K562 (cell line): ENCODE measurements around the gene TAF5. TPM values are rescaled to one million over a fixed set of nuclear protein-coding genes. Genes with fewer than 3 reads are reported as not detected.

Experiments
- ATAC-seq: fragments of 200-7000 bp; cut with Tn5 transposase; 3 replicates; pipeline ENCODE4 v1.9.1; 2020; ENCODE audit warnings: moderate library complexity
- BruUV-seq: library from RNA; stranded (reverse); fragments of 400-500 nt; replicated peaks from 2 replicates; lab custom pipeline; 2021; lab: Mats Ljungman, UMichigan
- CTCF ChIA-PET: fragments of 300-600 bp; formaldehyde crosslinking; extraction: SDS; loops from one replicate; lab custom pipeline; 2021; ENCODE audit warnings: low intra/inter-chr PET ratio; lab: Yijun Ruan, JAX
- POLR2A ChIA-PET: fragments of 300-600, 350-650 bp; sonication (Branson Sonifier 250); formaldehyde crosslinking; extraction: SDS; loops from one replicate; lab custom pipeline; 2021; ENCODE audit warnings: antibody characterized with exemption, inconsistent platforms; lab: Yijun Ruan, JAX
- DNase-seq, 4 experiments: peaks; one replicate each; pipeline versions ENCODE4 v3.0.0 to v3.0.0-alpha.2; 2011 to 2018; ENCODE audit warnings: low spot score in 3 of 4, mixed read lengths in 3 of 4; ENCODE audit errors: extremely low read depth in 1 of 4
- FAIRE-seq: peaks from 2 replicates; lab custom pipeline; 2011; peaks lifted over from hg19 to GRCh38; lab: Jason Lieb, UNC
- H2AFZ ChIP-seq: 2 replicates; pipeline ENCODE4 v1.6.0; 2011; ENCODE audit warnings: low read depth, low read length, control low read depth, inconsistent platforms
- H3K27ac ChIP-seq: fragments of 200-600 bp; 3 replicates; pipeline ENCODE4 v1.8.0; 2011; ENCODE audit warnings: low read depth, mild to moderate bottlenecking, control low read depth, inconsistent platforms, low read length, moderate library complexity, mixed read lengths; ENCODE audit errors: extremely low read depth
- H3K27me3 ChIP-seq, 2 experiments: fragments of 300-600 bp in 1 of 2; 2 replicates in 1 of 2; 3 replicates in 1 of 2; pipeline versions ENCODE4 v1.6.0 to v1.8.0; 2011; ENCODE audit warnings: inconsistent platforms in 2 of 2, low read length in 2 of 2, mild to moderate bottlenecking in 1 of 2, mixed read lengths in 1 of 2, moderate library complexity in 1 of 2; ENCODE audit not compliant: control insufficient read depth in 2 of 2, insufficient read depth in 2 of 2
- H3K36me3 ChIP-seq: fragments of 300-600 bp; 3 replicates; pipeline ENCODE4 v1.8.0; 2011; ENCODE audit warnings: mild to moderate bottlenecking, low read length, inconsistent platforms; ENCODE audit not compliant: control insufficient read depth, insufficient read depth
- H3K4me1 ChIP-seq, 2 experiments: fragments of 200-600 bp in 1 of 2; replicated peaks in 1 of 2; 2 replicates in 1 of 2; 3 replicates in 1 of 2; pipeline versions ENCODE4 v1.5.1 to v1.8.0; 2011; ENCODE audit warnings: inconsistent platforms in 2 of 2, low read length in 2 of 2, mild to moderate bottlenecking in 1 of 2, mixed read lengths in 1 of 2, moderate library complexity in 1 of 2; ENCODE audit not compliant: control insufficient read depth in 2 of 2, insufficient read depth in 2 of 2
- H3K4me2 ChIP-seq: 2 replicates; pipeline ENCODE4 v1.6.1; 2011; ENCODE audit warnings: low read length, control low read depth, inconsistent platforms, mixed read lengths; ENCODE audit not compliant: insufficient read depth
- H3K4me3 ChIP-seq: fragments of 200-600 bp; sonication (generic), shearing (Covaris generic); 2 replicates; pipeline ENCODE4 v1.5.1; 2016; ENCODE audit warnings: control low read depth, inconsistent platforms
- H3K79me2 ChIP-seq: fragments of 200-600 bp; 3 replicates; pipeline ENCODE4 v1.8.0; 2011; ENCODE audit warnings: low read length, inconsistent platforms; ENCODE audit not compliant: control insufficient read depth, insufficient read depth
- H3K9ac ChIP-seq, 2 experiments: 2 replicates each; pipeline versions ENCODE4 v1.6.0 to v1.6.1; 2011; ENCODE audit warnings: low read depth in 2 of 2, low read length in 2 of 2, control low read depth in 1 of 2, inconsistent platforms in 1 of 2, mild to moderate bottlenecking in 1 of 2, mixed read lengths in 1 of 2; ENCODE audit not compliant: insufficient read depth in 1 of 2
- H3K9me1 ChIP-seq: one replicate; pipeline ENCODE4 v1.6.0; 2011; ENCODE audit warnings: inconsistent platforms, mild to moderate bottlenecking, low read length, moderate library complexity; ENCODE audit not compliant: control insufficient read depth, insufficient read depth
- H3K9me3 ChIP-seq: replicated peaks from 2 replicates; pipeline ENCODE4 v1.5.1; 2011; ENCODE audit warnings: low read depth, low read length, inconsistent platforms; ENCODE audit not compliant: control insufficient read depth, insufficient read depth
- H4K20me1 ChIP-seq: replicated peaks from 2 replicates; pipeline ENCODE4 v1.6.1; 2011; ENCODE audit warnings: low read length, inconsistent platforms, mixed read lengths; ENCODE audit not compliant: control insufficient read depth, insufficient read depth
- CC2D1A ChIP-seq: fragments of 450-650 bp; IDR thresholded peaks from 2 replicates; pipeline ENCODE4 v1.6.1; 2017; ENCODE audit warnings: mild to moderate bottlenecking
- CEBPB ChIP-seq: fragments of 450-650 bp; IDR thresholded peaks from 2 replicates; pipeline ENCODE4 v1.6.1; 2016; ENCODE audit warnings: missing genetic modification characterization, missing compliant biosample characterization
- E2F3 ChIP-seq: fragments of 250-450 bp; sonication (Bioruptor Pico); IDR thresholded peaks from 2 replicates; pipeline ENCODE4 v1.4.0; 2020; ENCODE audit warnings: mild to moderate bottlenecking
- ETS2 ChIP-seq: IDR thresholded peaks from 2 replicates; pipeline ENCODE4 v1.6.1; 2016; ENCODE audit warnings: borderline replicate concordance, missing genetic modification characterization, mild to moderate bottlenecking, moderate library complexity, missing compliant biosample characterization; ENCODE audit not compliant: poor library complexity, severe bottlenecking
- HMGN3 ChIP-seq: IDR thresholded peaks from 2 replicates; pipeline ENCODE4 v1.6.1; 2011; ENCODE audit warnings: borderline replicate concordance, low read depth, mild to moderate bottlenecking, mixed read lengths, low read length; ENCODE audit not compliant: insufficient read length; ENCODE audit errors: extremely low read depth
- L3MBTL2 ChIP-seq: fragments of 450-650 bp; IDR thresholded peaks from 2 replicates; pipeline ENCODE4 v1.6.1; 2016; ENCODE audit warnings: mild to moderate bottlenecking, moderate library complexity
- PHF21A ChIP-seq: fragments of 450-650 bp; IDR thresholded peaks from 2 replicates; pipeline ENCODE4 v1.6.1; 2017; ENCODE audit warnings: low read depth, borderline replicate concordance
- SMAD2 ChIP-seq: fragments of 150-350 bp; IDR thresholded peaks from 2 replicates; pipeline ENCODE4 v1.6.1; 2014; ENCODE audit warnings: low read depth, mild to moderate bottlenecking, low read length
- SMARCC2 ChIP-seq: fragments of 450-650 bp; IDR thresholded peaks from 2 replicates; pipeline ENCODE4 v1.6.1; 2017; ENCODE audit warnings: antibody characterized with exemption, moderate library complexity, mild to moderate bottlenecking, low read depth
- SUPT5H ChIP-seq: fragments of 450-650 bp; IDR thresholded peaks from 2 replicates; pipeline ENCODE4 v1.6.1; 2016
- ZFP36 ChIP-seq: fragments of 150-350 bp; IDR thresholded peaks from 2 replicates; pipeline ENCODE4 v1.6.1; 2018; ENCODE audit warnings: low read length, low read depth; ENCODE audit not compliant: partially characterized antibody
- ZNF3 ChIP-seq: fragments of 250-450 bp; sonication (Bioruptor Pico); IDR thresholded peaks from 2 replicates; pipeline ENCODE4 v1.5.0; 2021; ENCODE audit warnings: mild to moderate bottlenecking, moderate library complexity
- WGBS: fragments of 100-300 bp; shearing (Covaris generic); methylation state at CpG from one replicate; pipeline ENCODE4 v1.1.6; 2016; ENCODE audit warnings: low coverage, mixed read lengths; ENCODE audit not compliant: insufficient coverage; ENCODE audit errors: missing lambda C conversion rate; 5-methylcytosine and 5-hydroxymethylcytosine counted together
- in situ Hi-C: fragments of 300-500 bp; cut with MboI; formaldehyde crosslinking; loops from 4 replicates; pipeline ENCODE4 v1.15.0; 2018; ENCODE audit warnings: inconsistent platforms, mixed read lengths
- intact Hi-C: fragments of 100-400 bp; cut with micrococcal nuclease; formaldehyde crosslinking; loops from 2 replicates; pipeline ENCODE4 v1.14.2; 2022
- polyA plus RNA-seq, 8 experiments: library from polyadenylated mRNA; depleted of rRNA in 4 of 8; stranded (reverse) in 5 of 8; unstranded in 3 of 8; fragments of >200 nt; fragmentation: Nextera tagmentation in 2 of 8; fragmentation: Illumina TruSeq in 1 of 8; extraction: Ambion mirVana in 2 of 8; extraction: Trizol in 1 of 8; gene quantifications; 2 replicates each; pipeline versions ENCODE4 v1.2.1 to v1.2.3, GENCODE V29; 2011 to 2014; ENCODE audit warnings: inconsistent platforms in 1 of 8, missing spikeins in 1 of 8
- total RNA-seq, 7 experiments: library from RNA; depleted of rRNA in 6 of 7; stranded (reverse); fragments of >200 nt in 6 of 7; fragmentation: Illumina TruSeq in 2 of 7; extraction: Trizol in 2 of 7; gene quantifications; 2 replicates each; pipeline versions ENCODE4 v1.2.1 to v1.2.3, GENCODE V29; 2011 to 2021; ENCODE audit warnings: low replicate concordance in 1 of 7
- TF ChIP-seq, protein P1 (sequence below): sonication (generic); formaldehyde crosslinking; IDR thresholded peaks from 2 replicates; pipeline ENCODE4 v1.4.0; 2020; ENCODE audit warnings: mild to moderate bottlenecking, missing genetic modification reagents
- TF ChIP-seq, protein P2 (sequence below): fragments of 250-450 bp; sonication (Bioruptor Pico); IDR thresholded peaks from 2 replicates; pipeline ENCODE4 v1.8.0; 2021; ENCODE audit warnings: mild to moderate bottlenecking, moderate library complexity

The TAF5 gene
- total and polyA plus RNA-seq, 9 of the 15 experiments (the other 6 are each of a cell fraction or from before 2014, with no cell fraction given): 4.2 to 11.9 (median 9.3) TPM

DNA sequence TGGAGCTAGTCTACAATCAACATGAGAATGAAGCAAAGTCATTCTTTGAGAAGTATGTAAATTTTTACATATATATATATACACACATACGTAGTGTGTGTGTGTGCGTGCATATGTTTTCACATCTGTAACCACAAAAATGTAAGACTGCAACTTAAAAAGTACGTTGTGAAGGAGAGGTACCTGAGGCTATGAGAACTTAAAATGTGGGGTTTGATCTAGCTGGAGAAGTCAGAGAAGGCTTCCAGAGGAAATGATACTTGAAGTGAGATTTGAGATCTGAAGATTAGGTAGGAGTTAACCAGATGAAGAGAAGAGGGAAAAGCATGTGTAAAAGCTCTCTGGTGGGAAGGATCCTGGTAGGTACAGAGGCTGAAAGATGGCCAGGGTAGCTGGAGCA, 5.8 kb downstream of the TAF5 start (continued):
- TF ChIP-seq, protein P1, sequence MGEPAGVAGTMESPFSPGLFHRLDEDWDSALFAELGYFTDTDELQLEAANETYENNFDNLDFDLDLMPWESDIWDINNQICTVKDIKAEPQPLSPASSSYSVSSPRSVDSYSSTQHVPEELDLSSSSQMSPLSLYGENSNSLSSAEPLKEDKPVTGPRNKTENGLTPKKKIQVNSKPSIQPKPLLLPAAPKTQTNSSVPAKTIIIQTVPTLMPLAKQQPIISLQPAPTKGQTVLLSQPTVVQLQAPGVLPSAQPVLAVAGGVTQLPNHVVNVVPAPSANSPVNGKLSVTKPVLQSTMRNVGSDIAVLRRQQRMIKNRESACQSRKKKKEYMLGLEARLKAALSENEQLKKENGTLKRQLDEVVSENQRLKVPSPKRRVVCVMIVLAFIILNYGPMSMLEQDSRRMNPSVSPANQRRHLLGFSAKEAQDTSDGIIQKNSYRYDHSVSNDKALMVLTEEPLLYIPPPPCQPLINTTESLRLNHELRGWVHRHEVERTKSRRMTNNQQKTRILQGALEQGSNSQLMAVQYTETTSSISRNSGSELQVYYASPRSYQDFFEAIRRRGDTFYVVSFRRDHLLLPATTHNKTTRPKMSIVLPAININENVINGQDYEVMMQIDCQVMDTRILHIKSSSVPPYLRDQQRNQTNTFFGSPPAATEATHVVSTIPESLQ (CRISPR knock-in tag): no peak
- TF ChIP-seq SUPT5H: no peak

DNA sequence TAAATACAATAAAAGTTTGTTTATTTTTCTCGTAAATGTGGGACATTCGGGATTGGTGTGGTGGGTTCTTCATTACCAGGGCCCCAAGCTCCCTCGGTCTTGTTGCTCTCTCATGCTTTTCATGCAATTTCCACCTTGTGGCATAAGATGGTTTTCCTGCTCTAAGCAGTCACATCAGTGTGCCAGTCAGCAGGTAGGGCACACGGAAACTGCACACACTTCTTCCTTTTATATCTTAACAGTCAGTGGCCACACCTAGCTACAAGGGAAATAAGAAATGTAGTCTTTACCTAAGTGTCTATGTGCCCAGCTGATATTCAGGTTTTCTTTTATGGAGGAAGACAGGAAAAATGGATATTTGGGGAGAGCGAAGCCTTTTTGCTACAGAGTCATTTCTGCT, 6.5 kb downstream of the TAF5 start:
- no peak for FAIRE-seq
- no peaks in the 10 kb centered on the region for H3K27me3 ChIP-seq
- TF ChIP-seq SMAD2 (no peak), ZNF3 (no peak), L3MBTL2 (no peak), ZFP36 (no peak), CEBPB (tag) (no peak), SMARCC2 (no peak), E2F3 (no peak), PHF21A (no peak), ETS2 (no peak), HMGN3 (no peak), CC2D1A (no peak)
- TF ChIP-seq, protein P2, sequence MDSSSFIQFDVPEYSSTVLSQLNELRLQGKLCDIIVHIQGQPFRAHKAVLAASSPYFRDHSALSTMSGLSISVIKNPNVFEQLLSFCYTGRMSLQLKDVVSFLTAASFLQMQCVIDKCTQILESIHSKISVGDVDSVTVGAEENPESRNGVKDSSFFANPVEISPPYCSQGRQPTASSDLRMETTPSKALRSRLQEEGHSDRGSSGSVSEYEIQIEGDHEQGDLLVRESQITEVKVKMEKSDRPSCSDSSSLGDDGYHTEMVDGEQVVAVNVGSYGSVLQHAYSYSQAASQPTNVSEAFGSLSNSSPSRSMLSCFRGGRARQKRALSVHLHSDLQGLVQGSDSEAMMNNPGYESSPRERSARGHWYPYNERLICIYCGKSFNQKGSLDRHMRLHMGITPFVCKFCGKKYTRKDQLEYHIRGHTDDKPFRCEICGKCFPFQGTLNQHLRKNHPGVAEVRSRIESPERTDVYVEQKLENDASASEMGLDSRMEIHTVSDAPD (CRISPR knock-in tag): no peak
- no peaks in the 10 kb centered on the region for H3K9me1 ChIP-seq
- WGBS: 94% methylated on average over 4 of the region's 5 CpGs
- H3K36me3 ChIP-seq: peaks cover 48% of the 10 kb centered on the region; the same call in 2 of the 3 replicates
- ChIA-PET CTCF (no interaction called here), POLR2A (no interaction called here)
- no peak overlapping the region for H3K4me2 ChIP-seq
- H3K9ac ChIP-seq: no peak overlapping the region
- H4K20me1 ChIP-seq: no peaks in the 10 kb centered on the region
- no peak for DNase-seq
- H3K4me3 ChIP-seq: no peak overlapping the region
- H3K4me1 ChIP-seq: no peaks in the 10 kb centered on the region; a peak in 1 of 5 replicates
- H3K79me2 ChIP-seq: peaks cover 18% of the 10 kb centered on the region
- intact Hi-C loops (no loop called here), in situ Hi-C loops (no loop called here)
- BruUV-seq: no TSS peak
- H2AFZ ChIP-seq: no peak overlapping the region
- H3K9me3 ChIP-seq: no peaks in the 10 kb centered on the region
- no peak for ATAC-seq
- H3K27ac ChIP-seq: no peak overlapping the region
